HuH-7 (cell line): ENCODE measurements around the gene OSBPL3.
"Not testable (repeated sequence)": the region's sequence is repeated elsewhere in the genome, so short reads cannot be mapped to it uniquely, and the experiment has no call there.

Experiments
- DNase-seq: peaks from one replicate; pipeline ENCODE4 v3.0.0; 2011; ENCODE audit warnings: low spot score

The OSBPL3 gene

GRCh38 chr7:24917510-24918239 lies 62.3 kb downstream of the OSBPL3 start:
- DNase-seq: no peak

GRCh38 chr7:24916463-24917040 lies 63.4 kb downstream of the OSBPL3 start:
- no peak for DNase-seq

GRCh38 chr7:24914465-24914859 lies 65.5 kb downstream of the OSBPL3 start:
- no peak for DNase-seq

- no peak for DNase-seq
Measured at GRCh38 chr7:24913801-24914464, 66.0 kb downstream of the OSBPL3 start.

GRCh38 chr7:24912874-24913514 lies 67.0 kb downstream of the OSBPL3 start:
- no peak for DNase-seq

- DNase-seq: no peak
Measured at GRCh38 chr7:24912424-24912823, 67.6 kb downstream of the OSBPL3 start.

GRCh38 chr7:24911213-24911603 lies 68.8 kb downstream of the OSBPL3 start:
- DNase-seq: no peak

- DNase-seq: no peak
Measured at GRCh38 chr7:24910551-24911212, 69.3 kb downstream of the OSBPL3 start.

GRCh38 chr7:24908727-24909126 lies 71.3 kb downstream of the OSBPL3 start:
- DNase-seq: no peak

- DNase-seq: no peak
Measured at GRCh38 chr7:24908166-24908565, 71.8 kb downstream of the OSBPL3 start.

GRCh38 chr7:24907311-24907886 lies 72.6 kb downstream of the OSBPL3 start:
- no peak for DNase-seq

- no peak for DNase-seq
Measured at GRCh38 chr7:24905996-24906770, 73.8 kb downstream of the OSBPL3 start.

- not testable (repeated sequence) for DNase-seq
Measured at GRCh38 chr7:24903992-24904391, 76.0 kb downstream of the OSBPL3 start.

- no peak for DNase-seq
Measured at GRCh38 chr7:24903559-24903958, 76.4 kb downstream of the OSBPL3 start.

GRCh38 chr7:24902931-24903330 lies 77.0 kb downstream of the OSBPL3 start:
- DNase-seq: no peak

- no peak for DNase-seq
Measured at GRCh38 chr7:24902276-24902675, 77.7 kb downstream of the OSBPL3 start.

GRCh38 chr7:24899905-24900304 lies 80.1 kb downstream of the OSBPL3 start:
- DNase-seq: no peak

- DNase-seq: no peak
Measured at GRCh38 chr7:24899161-24899560, 80.8 kb downstream of the OSBPL3 start.

GRCh38 chr7:24898691-24899090 lies 81.3 kb downstream of the OSBPL3 start:
- DNase-seq: no peak

GRCh38 chr7:24896031-24896501 lies 83.9 kb downstream of the OSBPL3 start:
- no peak for DNase-seq
